OCI-LY1 (cell line): ENCODE results near the gene PARD3.

Source experiments
- EZH2 ChIP-seq: fragments of 200-600 bp; sonication (generic), shearing (Covaris generic); IDR thresholded peaks from 2 replicates; pipeline ENCODE4 v1.8.0; 2017; ENCODE audit warnings: borderline replicate concordance, mixed run types, mild to moderate bottlenecking, antibody characterized with exemption, low read length, moderate library complexity, mixed read lengths
- TF ChIP-seq, protein P1 (sequence below): fragments of 200-600 bp; sonication (generic), shearing (Covaris generic); IDR thresholded peaks from 2 replicates; pipeline ENCODE4 v1.5.1; 2017; ENCODE audit warnings: mild to moderate bottlenecking, antibody characterized with exemption, low read length, moderate library complexity, mixed read lengths

DNA sequence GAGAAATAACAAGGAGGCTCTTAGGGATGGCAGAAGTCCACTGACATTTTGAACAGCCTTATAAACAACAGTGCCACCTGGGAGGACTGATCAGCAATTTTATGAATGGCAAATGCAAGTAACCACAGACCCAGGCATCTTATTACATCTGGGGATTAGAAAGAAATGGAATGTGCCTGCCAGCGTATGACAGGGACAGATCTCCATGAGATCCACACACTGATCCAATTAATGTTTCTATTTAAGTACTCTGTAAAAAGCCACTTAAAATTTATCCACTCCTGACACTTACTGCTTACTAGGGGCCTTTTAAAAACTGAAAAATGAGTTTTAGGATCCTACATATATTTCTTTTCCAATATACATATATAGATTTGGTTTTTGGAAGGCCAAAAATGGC lies 28.6 kb downstream of the PARD3 start:
- TF ChIP-seq, protein P1, sequence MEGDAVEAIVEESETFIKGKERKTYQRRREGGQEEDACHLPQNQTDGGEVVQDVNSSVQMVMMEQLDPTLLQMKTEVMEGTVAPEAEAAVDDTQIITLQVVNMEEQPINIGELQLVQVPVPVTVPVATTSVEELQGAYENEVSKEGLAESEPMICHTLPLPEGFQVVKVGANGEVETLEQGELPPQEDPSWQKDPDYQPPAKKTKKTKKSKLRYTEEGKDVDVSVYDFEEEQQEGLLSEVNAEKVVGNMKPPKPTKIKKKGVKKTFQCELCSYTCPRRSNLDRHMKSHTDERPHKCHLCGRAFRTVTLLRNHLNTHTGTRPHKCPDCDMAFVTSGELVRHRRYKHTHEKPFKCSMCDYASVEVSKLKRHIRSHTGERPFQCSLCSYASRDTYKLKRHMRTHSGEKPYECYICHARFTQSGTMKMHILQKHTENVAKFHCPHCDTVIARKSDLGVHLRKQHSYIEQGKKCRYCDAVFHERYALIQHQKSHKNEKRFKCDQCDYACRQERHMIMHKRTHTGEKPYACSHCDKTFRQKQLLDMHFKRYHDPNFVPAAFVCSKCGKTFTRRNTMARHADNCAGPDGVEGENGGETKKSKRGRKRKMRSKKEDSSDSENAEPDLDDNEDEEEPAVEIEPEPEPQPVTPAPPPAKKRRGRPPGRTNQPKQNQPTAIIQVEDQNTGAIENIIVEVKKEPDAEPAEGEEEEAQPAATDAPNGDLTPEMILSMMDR = no peak
- no peak for TF ChIP-seq EZH2
